ENCODE measurements around the gene SMCO4. TPM values are rescaled to one million over a fixed set of nuclear protein-coding genes. Genes with fewer than 3 reads are reported as not detected.

Gene SMCO4
- total RNA-seq, 1 experiment from 2014 or later: 8.5 TPM

DNA sequence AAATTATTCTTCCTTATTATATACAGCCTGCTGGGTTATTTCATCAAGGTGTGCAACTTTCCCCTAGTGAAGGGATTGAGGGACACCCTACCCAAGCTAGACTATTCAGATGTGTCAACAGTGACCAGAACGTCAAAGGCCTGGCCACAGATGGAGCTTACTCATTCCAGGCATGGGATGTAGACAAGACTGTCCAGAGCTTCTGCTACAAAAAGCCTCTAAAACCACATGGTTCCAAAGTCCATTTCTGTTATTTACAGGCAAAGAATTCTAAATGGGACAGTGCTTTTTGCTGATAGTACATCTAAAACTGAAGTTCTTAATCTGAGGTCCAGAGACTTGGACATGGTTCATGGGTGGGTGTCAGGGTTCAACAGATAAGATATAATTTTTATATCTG lies 9.7 kb upstream of the SMCO4 start:
- ChIA-PET POLR2A (no interaction called here), CTCF (interaction anchor here (0.5 to 1.1 kb wide), 4 partner anchors 18 to 326 kb away, joined by 3 read pairs; no protein-coding TSS in a partner anchor)
- H3K27me3 Mint-ChIP-seq (ENCODE audit: insufficient read depth, unreplicated experiment): no peaks in the 10 kb centered on the region
- H3K36me3 Mint-ChIP-seq (ENCODE audit: insufficient read depth, unreplicated experiment): no peaks in the 10 kb centered on the region
- no peak overlapping the region for H3K4me3 Mint-ChIP-seq (ENCODE audit: unreplicated experiment)
- TF ChIP-seq, protein P1, sequence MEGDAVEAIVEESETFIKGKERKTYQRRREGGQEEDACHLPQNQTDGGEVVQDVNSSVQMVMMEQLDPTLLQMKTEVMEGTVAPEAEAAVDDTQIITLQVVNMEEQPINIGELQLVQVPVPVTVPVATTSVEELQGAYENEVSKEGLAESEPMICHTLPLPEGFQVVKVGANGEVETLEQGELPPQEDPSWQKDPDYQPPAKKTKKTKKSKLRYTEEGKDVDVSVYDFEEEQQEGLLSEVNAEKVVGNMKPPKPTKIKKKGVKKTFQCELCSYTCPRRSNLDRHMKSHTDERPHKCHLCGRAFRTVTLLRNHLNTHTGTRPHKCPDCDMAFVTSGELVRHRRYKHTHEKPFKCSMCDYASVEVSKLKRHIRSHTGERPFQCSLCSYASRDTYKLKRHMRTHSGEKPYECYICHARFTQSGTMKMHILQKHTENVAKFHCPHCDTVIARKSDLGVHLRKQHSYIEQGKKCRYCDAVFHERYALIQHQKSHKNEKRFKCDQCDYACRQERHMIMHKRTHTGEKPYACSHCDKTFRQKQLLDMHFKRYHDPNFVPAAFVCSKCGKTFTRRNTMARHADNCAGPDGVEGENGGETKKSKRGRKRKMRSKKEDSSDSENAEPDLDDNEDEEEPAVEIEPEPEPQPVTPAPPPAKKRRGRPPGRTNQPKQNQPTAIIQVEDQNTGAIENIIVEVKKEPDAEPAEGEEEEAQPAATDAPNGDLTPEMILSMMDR (IDR thresholded peaks at IDR 0.05; ENCODE audit: unreplicated experiment): no peak
- H3K27ac Mint-ChIP-seq (ENCODE audit: low read depth, unreplicated experiment): no peak overlapping the region
- intact Hi-C loops (cut with micrococcal nuclease): no loop called here
- no peak for DNase-seq (ENCODE audit: unreplicated experiment)
- H3K4me1 Mint-ChIP-seq (ENCODE audit: insufficient read depth, unreplicated experiment): no peaks in the 10 kb centered on the region
- no peaks in the 10 kb centered on the region for H3K9me3 Mint-ChIP-seq (ENCODE audit: unreplicated experiment)
- no TSS peak for BruUV-seq (replicated peaks)

DNA sequence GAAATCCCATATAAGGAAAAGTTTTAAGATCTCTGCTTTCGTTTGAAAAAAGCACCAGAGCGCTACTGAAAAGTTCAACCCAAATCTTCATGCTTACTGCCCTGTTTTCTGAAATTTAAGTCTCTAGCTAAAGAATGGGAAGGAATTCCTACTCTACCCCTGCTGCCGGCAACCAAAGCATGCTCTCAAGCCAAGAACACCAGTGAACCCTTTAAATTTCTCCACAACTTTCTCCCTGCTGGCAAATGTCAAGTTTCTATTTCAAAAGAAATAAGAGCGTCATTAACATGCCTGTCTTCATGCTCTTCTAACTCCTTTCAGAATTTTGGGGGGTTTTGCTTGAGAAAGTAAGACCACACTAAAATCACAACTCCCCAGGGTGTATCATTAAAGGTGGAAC lies 6.8 kb upstream of the SMCO4 start:
- POLR2A ChIA-PET: no interaction called here
- H3K4me3 Mint-ChIP-seq (ENCODE audit: unreplicated experiment): no peak overlapping the region
- CTCF ChIA-PET: interaction anchor here (0.6 to 2.6 kb wide), 3 partner anchors 8 to 615 kb away, joined by 3 to 20 read pairs (median 6); no protein-coding TSS in a partner anchor
- no peak for DNase-seq (ENCODE audit: unreplicated experiment)
- no peak overlapping the region for H3K27ac Mint-ChIP-seq (ENCODE audit: low read depth, unreplicated experiment)
- no TSS peak for BruUV-seq (replicated peaks)
- peaks cover 11% of the 10 kb centered on the region for H3K27me3 Mint-ChIP-seq (ENCODE audit: insufficient read depth, unreplicated experiment)
- TF ChIP-seq, protein P1 (IDR thresholded peaks at IDR 0.05; ENCODE audit: unreplicated experiment): no peak
- intact Hi-C loops (cut with micrococcal nuclease): loop anchor here (10.0 kb wide), 1 partner anchor 605 kb away; no protein-coding TSS in a partner anchor
- H3K4me1 Mint-ChIP-seq (ENCODE audit: insufficient read depth, unreplicated experiment): no peaks in the 10 kb centered on the region
- no peaks in the 10 kb centered on the region for H3K36me3 Mint-ChIP-seq (ENCODE audit: insufficient read depth, unreplicated experiment)
- no peaks in the 10 kb centered on the region for H3K9me3 Mint-ChIP-seq (ENCODE audit: unreplicated experiment)

DNA sequence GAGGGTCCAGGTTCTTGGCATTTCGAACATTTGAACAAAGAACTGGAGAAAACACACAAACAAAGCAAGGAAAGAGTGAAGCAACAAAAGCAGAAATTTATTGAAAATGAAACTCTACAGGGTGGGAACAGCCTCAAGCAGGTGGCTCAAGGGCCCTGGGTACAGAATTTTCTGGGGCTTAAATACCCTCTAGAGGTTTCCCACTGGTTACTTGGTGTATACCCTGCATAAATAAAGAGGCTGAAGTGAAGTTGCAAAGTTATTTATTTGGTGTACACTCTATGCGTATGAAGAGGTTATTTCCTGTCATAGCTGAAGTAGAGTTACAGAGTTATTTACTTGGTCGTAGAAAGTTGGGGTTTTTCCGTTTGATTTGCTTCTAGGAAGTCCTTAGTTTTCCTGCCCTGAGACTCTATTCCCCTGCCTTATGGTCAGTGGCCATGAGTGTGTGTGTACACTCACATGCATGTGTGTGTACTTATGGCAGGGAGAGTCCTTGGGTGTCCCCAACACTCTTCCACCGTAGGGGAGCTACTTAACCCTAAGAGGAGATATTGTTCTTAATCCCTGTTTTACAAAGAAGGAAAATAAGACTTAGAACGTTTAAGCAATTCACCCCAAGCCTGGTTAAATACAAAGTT lies 5.6 kb upstream of the SMCO4 start:
- CTCF ChIA-PET: interaction anchor here (0.6 to 2.6 kb wide), 3 partner anchors 17 to 317 kb away, joined by 3 to 20 read pairs (median 3); no protein-coding TSS in a partner anchor

DNA sequence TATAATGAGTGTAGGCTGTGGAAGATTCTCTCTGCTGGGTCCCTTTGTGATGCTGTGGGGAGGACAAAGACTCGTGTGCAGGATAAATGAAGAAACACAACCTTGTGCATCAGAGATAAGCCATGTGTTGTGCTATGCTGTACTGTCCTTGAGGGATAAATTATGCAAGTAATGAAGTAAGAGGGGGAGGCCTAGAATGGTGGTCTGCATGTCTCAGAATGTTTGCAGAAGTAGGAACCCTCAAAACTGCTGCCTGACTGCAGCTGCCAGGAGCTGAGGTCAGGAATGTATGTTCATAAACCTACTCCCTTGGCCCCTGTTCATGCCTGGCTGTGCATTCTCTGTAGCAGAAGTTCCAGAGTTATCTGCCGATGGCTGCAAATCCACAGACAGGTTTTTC lies 4.6 kb upstream of the SMCO4 start:
- BruUV-seq (replicated peaks): no TSS peak
- intact Hi-C loops (cut with micrococcal nuclease): loop anchor here (10.0 kb wide), 1 partner anchor 603 kb away; no protein-coding TSS in a partner anchor
- DNase-seq (ENCODE audit: unreplicated experiment): no peak
- POLR2A ChIA-PET: no interaction called here
- Mint-ChIP-seq H3K27me3 (ENCODE audit: insufficient read depth, unreplicated experiment) (peaks cover 11% of the 10 kb centered on the region), H3K27ac (ENCODE audit: low read depth, unreplicated experiment) (no peak overlapping the region), H3K36me3 (ENCODE audit: insufficient read depth, unreplicated experiment) (no peaks in the 10 kb centered on the region), H3K4me1 (ENCODE audit: insufficient read depth, unreplicated experiment) (no peaks in the 10 kb centered on the region), H3K4me3 (ENCODE audit: unreplicated experiment) (no peak overlapping the region), H3K9me3 (ENCODE audit: unreplicated experiment) (no peaks in the 10 kb centered on the region)
- TF ChIP-seq, protein P1 (IDR thresholded peaks at IDR 0.05; ENCODE audit: unreplicated experiment): no peak
- CTCF ChIA-PET: interaction anchor here (0.9 to 2.6 kb wide), 3 partner anchors 99 to 316 kb away, joined by 3 to 20 read pairs (median 3); no protein-coding TSS in a partner anchor

More for the DNA sequence above, 5.6 kb upstream of the SMCO4 start:
- no peaks in the 10 kb centered on the region for H3K4me1 Mint-ChIP-seq (ENCODE audit: insufficient read depth, unreplicated experiment)
- no peak for DNase-seq (ENCODE audit: unreplicated experiment)
- TF ChIP-seq, protein P1 (IDR thresholded peaks at IDR 0.05; ENCODE audit: unreplicated experiment): no peak
- H3K27me3 Mint-ChIP-seq (ENCODE audit: insufficient read depth, unreplicated experiment): peaks cover 11% of the 10 kb centered on the region
- no peak overlapping the region for H3K4me3 Mint-ChIP-seq (ENCODE audit: unreplicated experiment)
- no peaks in the 10 kb centered on the region for H3K9me3 Mint-ChIP-seq (ENCODE audit: unreplicated experiment)
- POLR2A ChIA-PET: no interaction called here
- no peak overlapping the region for H3K27ac Mint-ChIP-seq (ENCODE audit: low read depth, unreplicated experiment)
- intact Hi-C loops (cut with micrococcal nuclease): loop anchor here (10.0 kb wide), 1 partner anchor 604 kb away; no protein-coding TSS in a partner anchor
- no peaks in the 10 kb centered on the region for H3K36me3 Mint-ChIP-seq (ENCODE audit: insufficient read depth, unreplicated experiment)
- no TSS peak for BruUV-seq (replicated peaks)
